Esophagus squamous epithelium (tissue), 4 donors: ENCODE results near the gene TLE5.

ENCODE experiments used
- CTCF ChIP-seq, 6 experiments: fragments of 450-650 bp in 4 of 6; fragments of 200-600 bp in 2 of 6; sonication (generic) in 2 of 6; IDR thresholded peaks; one replicate each; pipeline ENCODE4 v1.5.1; 2016 to 2019; ENCODE audit warnings: antibody characterized with exemption in 6 of 6, mild to moderate bottlenecking in 4 of 6, moderate library complexity in 4 of 6
- POLR2A ChIP-seq, 4 donors: fragments of 450-650 bp; IDR thresholded peaks; one replicate each; pipeline ENCODE4 v1.6.1; 2017; ENCODE audit warnings: antibody characterized with exemption in 4 of 4, mild to moderate bottlenecking in 4 of 4, moderate library complexity in 3 of 4

GRCh38 chr19:3027292-3027691 is 35.0 kb downstream of the TLE5 start:
- TF ChIP-seq CTCF (IDR thresholded peaks at IDR 0.05) (no peak), POLR2A (IDR thresholded peaks at IDR 0.05) (no peak)
